Measurements from ENCODE around the gene LRRFIP1. TPM values are rescaled to one million over a fixed set of nuclear protein-coding genes. Genes with fewer than 3 reads are reported as not detected.

LRRFIP1 gene
- total RNA-seq, 1 donor from 2014 or later: 88.5 TPM

DNA sequence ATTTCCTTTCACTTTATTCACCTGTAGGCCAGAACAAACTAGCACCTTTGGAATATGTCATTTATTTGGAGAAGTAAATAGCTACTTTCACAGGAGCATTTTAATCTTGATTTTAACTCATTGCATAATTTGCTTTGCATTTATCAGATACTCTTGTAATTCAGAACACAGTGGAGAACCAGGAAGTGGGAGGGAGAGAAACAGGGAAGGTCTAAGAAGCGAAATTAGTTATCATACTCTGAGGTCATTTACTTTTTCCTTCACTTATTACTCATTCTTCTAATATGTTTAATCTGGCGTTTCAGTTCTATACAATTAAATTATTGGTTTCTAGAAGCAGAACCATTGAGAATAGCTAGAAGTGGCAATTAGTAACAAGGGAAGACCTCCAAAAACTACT lies 191.8 kb downstream of the LRRFIP1 start:
- intact Hi-C loops (cut with DNase I): no loop called here
- no peak for DNase-seq

GRCh38 chr2:237820421-237820820 lies 193.0 kb downstream of the LRRFIP1 start:
- ATAC-seq (ENCODE audit: poor library complexity) (no peak), DNase-seq (no peak)
- intact Hi-C loops (cut with DNase I): no loop called here

More for the DNA sequence above, 191.8 kb downstream of the LRRFIP1 start:
- ATAC-seq (ENCODE audit: poor library complexity): no peak

GRCh38 chr2:237823544-237823943 lies 196.2 kb downstream of the LRRFIP1 start:
- no peak for ATAC-seq (ENCODE audit: poor library complexity)
- intact Hi-C loops (cut with DNase I): no loop called here
- DNase-seq: no peak

- no peak for DNase-seq
- intact Hi-C loops (cut with DNase I): no loop called here
- ATAC-seq (ENCODE audit: poor library complexity): no peak
These were observed 196.7 kb downstream of the LRRFIP1 start for GRCh38 chr2:237824085-237824484.

GRCh38 chr2:237827421-237827987 lies 200.1 kb downstream of the LRRFIP1 start:
- DNase-seq (no peak), ATAC-seq (ENCODE audit: poor library complexity) (no peak)
- intact Hi-C loops (cut with DNase I): no loop called here

Other genes starting within 250 kb of the LRRFIP1 start
- 64.9 TPM for gene COL6A3, start 213.4 kb upstream of the LRRFIP1 start, total RNA-seq
- gene MLPH, start 140.3 kb upstream of the LRRFIP1 start, total RNA-seq: 80.9 TPM
- gene PRLH, start 61.0 kb upstream of the LRRFIP1 start, total RNA-seq: not detected
- gene RAB17, start 36.9 kb upstream of the LRRFIP1 start, total RNA-seq: 4.1 TPM
- gene RBM44, start 171.2 kb downstream of the LRRFIP1 start, total RNA-seq: 0.38 TPM
- gene RAMP1, start 232.0 kb downstream of the LRRFIP1 start, total RNA-seq: 138 TPM

Data from Right ventricle myocardium superior (tissue), 1 donor.